ENCODE results near the gene LRRC23. TPM values are rescaled to one million over a fixed set of nuclear protein-coding genes. Genes with fewer than 3 reads are reported as not detected.
A peak's percentile ranks its signal among the peaks of the same experiment; 100 is the strongest.
"Not testable (repeated sequence)": the region's sequence is repeated elsewhere in the genome, so short reads cannot be mapped to it uniquely, and the experiment has no call there.

Gene LRRC23
- polyA plus RNA-seq, 3 donors = 4.9 to 6.8 (median 5.1) TPM

- peak overlapping the region; percentile 82 for H3K4me2 ChIP-seq (replicated peaks; ENCODE audit: extremely low read depth, low read length, poor library complexity, severe bottlenecking)
- peak overlapping the region; percentile 72 to 86 for H3K4me3 Mint-ChIP-seq
- H3K4me3 ChIP-seq (replicated peaks in 1 of 3; ENCODE audit: low read depth in 2 of 3, low read length in 3 of 3) = peak overlapping the region in 1 of 3 experiments; percentile 72
- H3K4me1 Mint-ChIP-seq = peaks cover 55% of the 10 kb centered on the region
- not testable (repeated sequence) for H3K27me3 ChIP-seq (ENCODE audit: control insufficient read depth in 2 of 2, insufficient read depth in 2 of 2, low read length in 2 of 2); H3K36me3 ChIP-seq (replicated peaks in 1 of 2; ENCODE audit: control insufficient read depth in 1 of 2, insufficient read depth in 2 of 2, low read length in 2 of 2); H3K9ac ChIP-seq (ENCODE audit: insufficient read depth, low read length, poor library complexity, severe bottlenecking); H3K36me3 Mint-ChIP-seq; H3K9me3 ChIP-seq (replicated peaks in 1 of 2; ENCODE audit: control insufficient read depth in 1 of 2, insufficient read depth in 1 of 2, low read length in 2 of 2); H2AFZ ChIP-seq (ENCODE audit: insufficient read depth, low read depth, low read length, poor library complexity, severe bottlenecking); H3K9me3 Mint-ChIP-seq; H4K20me1 ChIP-seq (ENCODE audit: insufficient read depth, low read length); H3K27me3 Mint-ChIP-seq (ENCODE audit: low read depth in 3 of 3); DNase-seq; H3K79me2 ChIP-seq (ENCODE audit: insufficient read depth, low read length)
- peaks cover 52 to 63% of the 10 kb centered on the region in 2 donors for H3K4me1 ChIP-seq (ENCODE audit: control insufficient read depth in 1 of 2, insufficient read depth in 2 of 2, low read length in 2 of 2)
- peak overlapping the region; percentile 85 to 96 (median 94) for H3K27ac Mint-ChIP-seq
- peak overlapping the region in 1 of 2 donors; percentile 54 for H3K27ac ChIP-seq (ENCODE audit: low read depth in 1 of 2, low read length in 2 of 2)
- intact Hi-C loops (cut with micrococcal nuclease) = loop anchor here in 1 of 2 donors (2.0 kb wide), 1 partner anchor 17 kb away; the partner anchor contains the start of gene SPSB2
- WGBS (ENCODE audit: insufficient coverage) = 47% methylated on average over 2 of the region's 21 CpGs
Measured at GRCh38 chr12:6889775-6890573, 14.6 kb upstream of the LRRC23 start.

GRCh38 chr12:6890789-6891645 lies 13.6 kb upstream of the LRRC23 start:
- Histone ChIP-seq H3K4me1 (ENCODE audit: control insufficient read depth in 1 of 2, insufficient read depth in 2 of 2, low read length in 2 of 2) (peaks cover 50 to 59% of the 10 kb centered on the region in 2 donors), H3K9me3 (replicated peaks in 1 of 2; ENCODE audit: control insufficient read depth in 1 of 2, insufficient read depth in 1 of 2, low read length in 2 of 2) (no peaks in the 10 kb centered on the region), H2AFZ (ENCODE audit: insufficient read depth, low read depth, low read length, poor library complexity, severe bottlenecking) (peak overlapping the region; percentile 87), H4K20me1 (ENCODE audit: insufficient read depth, low read length) (no peaks in the 10 kb centered on the region), H3K79me2 (ENCODE audit: insufficient read depth, low read length) (peaks cover 4% of the 10 kb centered on the region), H3K4me3 (replicated peaks in 1 of 3; ENCODE audit: low read depth in 2 of 3, low read length in 3 of 3) (peak overlapping the region; percentile 40 to 72 (median 59)), H3K9ac (ENCODE audit: insufficient read depth, low read length, poor library complexity, severe bottlenecking) (peak overlapping the region; percentile 69), H3K4me2 (replicated peaks; ENCODE audit: extremely low read depth, low read length, poor library complexity, severe bottlenecking) (peak overlapping the region; percentile 82), H3K27me3 (ENCODE audit: control insufficient read depth in 2 of 2, insufficient read depth in 2 of 2, low read length in 2 of 2) (no peaks in the 10 kb centered on the region), H3K27ac (ENCODE audit: low read depth in 1 of 2, low read length in 2 of 2) (peak overlapping the region; percentile 86 to 88), H3K36me3 (replicated peaks in 1 of 2; ENCODE audit: control insufficient read depth in 1 of 2, insufficient read depth in 2 of 2, low read length in 2 of 2) (no peaks in the 10 kb centered on the region)
- intact Hi-C loops (cut with micrococcal nuclease) = loop anchor here (1.0 to 2.0 kb wide), 2 partner anchors 18 kb away; partner anchors contain the start of gene SPSB2 (in 2 of the 2)
- peak overlapping the region; percentile 75 to 86 for H3K4me3 Mint-ChIP-seq
- peaks cover 52% of the 10 kb centered on the region for H3K4me1 Mint-ChIP-seq
- H3K9me3 Mint-ChIP-seq = peaks cover 0 to 2% (median 0%) of the 10 kb centered on the region in 7 donors
- peak overlapping the region; percentile 85 to 96 (median 94) for H3K27ac Mint-ChIP-seq
- H3K27me3 Mint-ChIP-seq (ENCODE audit: low read depth in 3 of 3) = peaks cover 0 to 1% (median 0%) of the 10 kb centered on the region in 3 donors
- TF ChIP-seq CTCF (IDR thresholded peaks at IDR 0.05) = peak; percentile 82
- WGBS (ENCODE audit: insufficient coverage) = 2% methylated on average over 58 of the region's 68 CpGs
- peak; percentile 97 to 98 (median 97) for DNase-seq
- H3K36me3 Mint-ChIP-seq = peaks cover 0 to 1% of the 10 kb centered on the region in 2 donors

Measured in CD14-positive monocyte (primary cell).